GM12872 (cell line): ENCODE measurements around the gene FNDC3B.

Experiments
- CTCF ChIP-seq: IDR thresholded peaks from 3 replicates; pipeline ENCODE4 v1.5.1; 2011; ENCODE audit warnings: low read depth, mild to moderate bottlenecking, low read length, moderate library complexity; ENCODE audit not compliant: insufficient read depth

FNDC3B gene

DNA sequence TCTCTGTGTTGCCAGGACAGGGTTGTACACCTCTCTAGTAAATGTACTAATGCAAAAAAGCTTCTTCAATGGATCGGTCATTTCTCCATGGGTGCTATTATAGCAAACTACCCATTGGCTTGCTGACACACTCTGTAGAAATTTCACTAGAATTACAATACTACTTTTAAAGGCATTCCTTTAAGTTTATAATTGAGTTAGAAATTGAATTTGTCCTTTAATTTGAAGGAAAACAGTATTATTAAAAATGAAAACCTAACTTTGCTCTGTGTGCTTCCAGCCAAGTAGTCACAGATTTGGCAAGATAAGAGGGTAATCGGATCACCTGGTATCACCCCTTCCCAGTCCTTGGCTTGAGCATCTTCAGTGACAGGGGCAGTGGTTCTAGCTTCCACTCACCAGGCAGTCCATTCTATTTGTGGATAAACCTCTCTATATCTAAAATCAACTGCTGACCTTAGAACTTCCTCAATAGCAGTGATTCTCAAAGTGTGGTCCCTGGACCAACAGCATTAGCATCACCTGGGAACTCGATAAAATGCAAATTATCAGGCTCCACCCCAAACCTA is 315.6 kb downstream of the FNDC3B start:
- TF ChIP-seq CTCF: no peak

DNA sequence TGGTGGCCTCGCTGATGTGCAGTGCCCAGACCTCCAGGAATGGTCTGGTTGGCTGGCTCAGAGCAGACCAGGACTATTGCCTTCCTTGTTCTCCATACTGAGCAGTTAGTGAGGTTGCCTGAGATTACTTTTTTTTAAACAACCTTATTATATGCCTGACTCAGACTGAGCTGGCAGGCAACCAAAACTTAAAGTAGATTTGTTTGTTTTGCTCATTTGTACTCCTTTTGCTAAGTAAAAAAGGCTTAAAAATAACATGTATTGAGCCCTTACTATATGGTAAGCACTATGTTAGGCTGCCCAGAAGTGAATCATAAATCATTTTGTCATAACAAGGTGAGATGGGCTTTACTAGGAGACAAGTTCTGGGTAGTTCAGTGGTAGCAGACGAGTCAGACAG is 316.5 kb downstream of the FNDC3B start:
- TF ChIP-seq CTCF: no peak

DNA sequence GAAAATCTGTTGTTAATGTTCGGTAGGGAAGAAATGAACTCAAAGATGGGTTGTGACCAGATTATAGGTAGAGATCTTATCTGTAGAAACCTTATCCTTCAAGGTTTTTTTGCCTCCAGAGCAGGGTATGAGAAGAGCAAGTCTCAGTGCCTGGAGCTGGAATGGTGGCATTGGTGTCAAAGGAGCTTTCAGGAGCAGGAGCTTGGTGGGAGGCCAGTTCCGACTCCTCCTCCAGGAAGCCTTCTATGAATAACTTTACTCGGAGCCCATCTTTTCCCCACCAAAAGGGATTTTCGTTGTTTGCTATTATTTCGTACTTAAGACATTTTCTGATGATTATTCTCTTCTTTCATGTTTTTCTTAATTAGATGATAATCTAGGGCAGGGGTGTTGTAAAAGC is 317.0 kb downstream of the FNDC3B start:
- TF ChIP-seq CTCF: no peak

DNA sequence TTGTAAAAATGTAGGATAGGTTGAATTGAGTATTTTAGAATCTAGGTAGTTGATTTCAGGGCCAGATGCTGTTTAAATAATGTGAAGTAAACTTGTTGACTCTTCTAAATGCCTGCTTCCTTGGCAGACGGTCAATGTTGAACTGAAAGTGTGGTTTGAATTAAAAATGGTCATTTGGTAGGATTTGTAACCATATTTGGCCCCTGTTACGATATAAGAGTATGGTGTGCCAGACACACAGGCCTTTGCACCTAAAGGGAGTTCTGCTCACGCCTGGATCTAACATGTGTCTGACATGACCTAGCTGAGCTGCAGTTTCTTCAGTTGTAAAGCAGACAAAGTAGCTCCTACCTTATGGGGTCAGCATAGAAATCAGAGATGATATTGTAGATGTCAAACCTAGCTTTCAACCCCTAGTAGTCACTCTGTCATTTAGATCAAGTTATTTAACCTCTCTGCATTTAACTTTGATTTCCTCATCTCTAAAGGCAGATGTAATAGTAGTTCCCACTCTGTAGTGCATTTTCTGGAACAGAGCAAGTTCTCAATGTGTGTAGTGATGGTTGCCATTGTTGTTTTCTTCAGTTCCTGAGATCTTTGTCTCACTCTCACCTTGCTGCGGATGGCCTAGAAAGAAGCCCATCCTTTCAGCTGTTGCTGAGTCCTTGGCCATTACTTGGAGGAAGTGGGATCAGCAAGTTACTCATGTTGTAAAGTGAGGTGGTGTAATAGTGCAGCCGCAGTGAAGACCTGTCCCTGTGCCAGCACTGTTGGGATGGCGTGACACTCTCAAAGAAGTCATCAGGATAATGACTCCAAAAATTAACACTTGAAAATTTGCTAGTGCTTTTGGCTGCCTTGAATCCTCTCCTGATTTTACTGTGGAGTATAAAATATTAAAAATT is 318.7 kb downstream of the FNDC3B start:
- no peak for TF ChIP-seq CTCF

DNA sequence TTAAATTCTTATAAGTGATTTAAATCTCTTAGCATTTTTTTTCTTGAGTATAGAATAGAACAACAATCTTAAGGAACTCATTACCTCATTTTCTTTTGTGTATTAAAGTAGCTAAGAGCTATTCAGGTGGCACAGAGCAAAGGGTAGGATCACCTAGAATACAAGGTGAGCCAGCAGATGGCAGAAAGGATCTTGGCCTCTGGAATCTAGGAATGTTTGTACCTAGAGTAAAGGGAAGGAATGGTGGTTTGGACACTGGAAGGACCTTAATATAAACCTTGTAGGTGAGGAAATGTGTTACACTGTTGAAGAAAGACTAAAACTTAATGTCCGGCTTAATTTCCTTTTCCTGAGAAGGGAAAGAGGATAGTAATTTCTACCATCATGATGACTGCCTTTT is 319.9 kb downstream of the FNDC3B start:
- TF ChIP-seq CTCF: no peak

DNA sequence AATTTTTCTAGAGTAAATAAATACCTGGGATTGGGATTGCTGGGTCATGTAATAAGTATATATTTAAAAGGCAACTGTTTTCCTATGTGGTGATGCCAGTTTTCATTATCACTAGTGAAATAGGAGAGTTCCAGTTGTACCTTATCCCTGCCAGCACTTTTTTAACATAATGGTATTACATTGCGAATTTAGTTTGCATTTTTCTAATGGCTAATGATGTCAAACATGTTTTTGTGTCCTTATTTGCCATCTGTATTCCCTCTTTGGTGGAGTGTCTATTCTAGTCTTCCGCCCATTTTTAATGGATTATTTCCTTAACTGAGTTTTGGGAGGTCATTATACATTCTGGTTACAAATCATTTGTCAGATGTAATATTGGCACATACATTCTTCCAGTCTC is 320.6 kb downstream of the FNDC3B start:
- TF ChIP-seq CTCF: no peak

- TF ChIP-seq CTCF: no peak
Measured at GRCh38 chr3:172362583-172362982, 323.2 kb downstream of the FNDC3B start.
